Activated naive CD4-positive, alpha-beta T cell treated with anti-CD3 and anti-CD28 coated beads for 36 hours (primary cell): ENCODE measurements around the gene FOXRED1. TPM values are rescaled to one million over a fixed set of nuclear protein-coding genes. Genes with fewer than 3 reads are reported as not detected.

Source experiments
- CTCF ChIA-PET: fragments of 350-600 bp; sonication (Branson Sonifier 250); formaldehyde crosslinking; loops from one replicate; lab custom pipeline; 2021; ENCODE audit warnings: antibody characterized with exemption; lab: Charles Lee
- DNase-seq: peaks from one replicate; pipeline ENCODE4 v3.0.0-alpha.2; 2020
- H3K27ac Mint-ChIP-seq: one replicate; pipeline ENCODE4 v1.8.0; 2021; ENCODE audit warnings: mild to moderate bottlenecking, mixed read lengths
- H3K27me3 Mint-ChIP-seq: one replicate; pipeline ENCODE4 v1.8.0; 2021; ENCODE audit warnings: low read depth, mixed read lengths
- H3K36me3 Mint-ChIP-seq: one replicate; pipeline ENCODE4 v1.8.0; 2021; ENCODE audit warnings: low read depth, mixed read lengths
- H3K4me1 Mint-ChIP-seq: one replicate; pipeline ENCODE4 v1.8.0; 2021; ENCODE audit warnings: low read depth, mixed read lengths
- H3K4me3 Mint-ChIP-seq: one replicate; pipeline ENCODE4 v1.8.0; 2021; ENCODE audit warnings: mild to moderate bottlenecking, moderate library complexity, mixed read lengths
- H3K9me3 Mint-ChIP-seq: one replicate; pipeline ENCODE4 v1.8.0; 2021; ENCODE audit warnings: mixed read lengths
- intact Hi-C: fragments of 100-400 bp; cut with micrococcal nuclease; formaldehyde crosslinking; loops from one replicate; pipeline ENCODE4 v1.15.1; 2023
- total RNA-seq, 2 experiments: library from RNA; stranded (reverse); gene quantifications; one replicate each; pipeline ENCODE4 v1.2.3, GENCODE V29; 2021

The FOXRED1 gene
- total RNA-seq, 2 experiments from 2014 or later, result 41.2 to 48.6 TPM

GRCh38 chr11:126317756-126318573 lies 49.0 kb downstream of the FOXRED1 start:
- Mint-ChIP-seq H3K4me3 (peak overlapping the region; percentile 44), H3K27ac (peak overlapping the region; percentile 43), H3K27me3 (no peaks in the 10 kb centered on the region), H3K4me1 (peaks cover 32% of the 10 kb centered on the region), H3K9me3 (peaks cover 10% of the 10 kb centered on the region), H3K36me3 (peaks cover 25% of the 10 kb centered on the region)
- CTCF ChIA-PET, result interaction anchor here (1.0 to 3.3 kb wide), 6 partner anchors 7 to 163 kb away, joined by 3 to 19 read pairs (median 4); no protein-coding TSS in a partner anchor
- peak; percentile 59 for DNase-seq
- intact Hi-C loops, result loop anchor here (1.0 to 10.0 kb wide), 5 partner anchors 14 to 677 kb away; partner anchors contain the start of gene DCPS

- intact Hi-C loops, result loop anchor here (1.0 to 10.0 kb wide), 3 partner anchors 35 to 676 kb away; no protein-coding TSS in a partner anchor
- H3K9me3 Mint-ChIP-seq, result peaks cover 10% of the 10 kb centered on the region
- peak overlapping the region; percentile 43 for H3K27ac Mint-ChIP-seq
- H3K4me3 Mint-ChIP-seq, result peak overlapping the region; percentile 44
- H3K27me3 Mint-ChIP-seq, result no peaks in the 10 kb centered on the region
- CTCF ChIA-PET, result interaction anchor here (0.7 to 3.3 kb wide), 9 partner anchors 8 to 162 kb away, joined by 3 to 19 read pairs (median 4); no protein-coding TSS in a partner anchor
- peaks cover 25% of the 10 kb centered on the region for H3K36me3 Mint-ChIP-seq
- peaks cover 32% of the 10 kb centered on the region for H3K4me1 Mint-ChIP-seq
- DNase-seq, result peak; percentile 53
Measured at GRCh38 chr11:126318574-126319373, 49.8 kb downstream of the FOXRED1 start.

GRCh38 chr11:126319374-126319740 lies 50.4 kb downstream of the FOXRED1 start:
- Mint-ChIP-seq H3K4me3 (no peak overlapping the region), H3K4me1 (peaks cover 32% of the 10 kb centered on the region), H3K9me3 (peaks cover 7% of the 10 kb centered on the region), H3K27ac (no peak overlapping the region), H3K36me3 (peaks cover 20% of the 10 kb centered on the region), H3K27me3 (no peaks in the 10 kb centered on the region)
- intact Hi-C loops, result loop anchor here (5.0 to 10.0 kb wide), 2 partner anchors 98 to 675 kb away; no protein-coding TSS in a partner anchor
- no peak for DNase-seq
- CTCF ChIA-PET, result interaction anchor here (0.7 to 3.3 kb wide), 8 partner anchors 8 to 161 kb away, joined by 3 to 19 read pairs (median 4); no protein-coding TSS in a partner anchor

- Mint-ChIP-seq H3K27me3 (no peaks in the 10 kb centered on the region), H3K4me3 (no peak overlapping the region), H3K9me3 (no peaks in the 10 kb centered on the region), H3K4me1 (peaks cover 19% of the 10 kb centered on the region), H3K36me3 (no peaks in the 10 kb centered on the region), H3K27ac (no peak overlapping the region)
- DNase-seq, result no peak
- CTCF ChIA-PET, result interaction anchor here (0.7 kb wide), 1 partner anchor 30 kb away, joined by 3 read pairs; no protein-coding TSS in a partner anchor
- intact Hi-C loops, result no loop called here
Measured at GRCh38 chr11:126322996-126323395, 54.0 kb downstream of the FOXRED1 start.

GRCh38 chr11:126327281-126328000 lies 58.5 kb downstream of the FOXRED1 start:
- H3K27ac Mint-ChIP-seq, result no peak overlapping the region

More at GRCh38 chr11:126327281-126328000, 58.5 kb downstream of the FOXRED1 start:
- CTCF ChIA-PET, result interaction anchor here (1.4 kb wide), 1 partner anchor 9 kb away, joined by 3 read pairs; no protein-coding TSS in a partner anchor
- Mint-ChIP-seq H3K4me3 (no peak overlapping the region), H3K9me3 (no peaks in the 10 kb centered on the region), H3K27me3 (no peaks in the 10 kb centered on the region), H3K4me1 (peaks cover 6% of the 10 kb centered on the region), H3K36me3 (peaks cover 3% of the 10 kb centered on the region)
- intact Hi-C loops, result no loop called here
- no peak for DNase-seq

Other genes with a start within 250 kb of the FOXRED1 start
- gene CDON, start 206.3 kb upstream of the FOXRED1 start, total RNA-seq, result 1 to 10 TPM; 2.6 to 3.5 TPM
- gene RPUSD4, start 57.5 kb upstream of the FOXRED1 start, total RNA-seq, result 10 to 100 TPM; 33.0 to 34.7 TPM
- gene FAM118B, start 57.4 kb upstream of the FOXRED1 start, total RNA-seq, result 1 to 10 TPM; 5.6 to 6.3 TPM
- 100 to 1,000 TPM; 137 to 142 TPM for gene SRPRA, start 259 bp upstream of the FOXRED1 start, total RNA-seq
- 1 to 10 TPM; 2.7 to 3.5 TPM for gene TIRAP, start 13.9 kb downstream of the FOXRED1 start, total RNA-seq
- 10 to 100 TPM; 34.9 to 39.5 TPM for gene DCPS, start 34.9 kb downstream of the FOXRED1 start, total RNA-seq
- gene ST3GAL4, start 86.5 kb downstream of the FOXRED1 start, total RNA-seq, result 1 to 10 TPM; 7.6 to 8.0 TPM